Keratinocyte (primary cell): ENCODE results near the gene TOP2A. TPM values are rescaled to one million over a fixed set of nuclear protein-coding genes. Genes with fewer than 3 reads are reported as not detected.

Source experiments
- DNase-seq: peaks from one replicate; pipeline ENCODE4 v3.0.0-alpha.2; 2011; ENCODE audit warnings: low read depth, missing footprints, low spot score
- FAIRE-seq: peaks from 2 replicates; lab custom pipeline; 2011; peaks lifted over from hg19 to GRCh38; lab: Jason Lieb, UNC
- H2AFZ ChIP-seq: 2 replicates; pipeline ENCODE4 v1.6.0; 2012; ENCODE audit warnings: low read length, control low read depth, inconsistent platforms; ENCODE audit not compliant: control insufficient read depth
- H3K27ac ChIP-seq: 2 replicates; pipeline ENCODE4 v1.5.1; 2011; ENCODE audit warnings: low read length; ENCODE audit not compliant: control insufficient read depth, insufficient read depth
- H3K27me3 ChIP-seq: 3 replicates; pipeline ENCODE4 v1.6.0; 2011; ENCODE audit warnings: low read length; ENCODE audit not compliant: control insufficient read depth, insufficient read depth; ENCODE audit errors: extremely low read depth
- H3K36me3 ChIP-seq, 2 experiments: 2 replicates in 1 of 2; 3 replicates in 1 of 2; pipeline ENCODE4 v1.5.1; 2011; ENCODE audit warnings: low read length in 2 of 2, mild to moderate bottlenecking in 1 of 2; ENCODE audit not compliant: control insufficient read depth in 2 of 2, insufficient read depth in 2 of 2; ENCODE audit errors: extremely low read depth in 1 of 2
- H3K4me1 ChIP-seq: 3 replicates; pipeline ENCODE4 v1.5.1; 2011; ENCODE audit warnings: low read length; ENCODE audit not compliant: control insufficient read depth, insufficient read depth; ENCODE audit errors: extremely low read depth
- H3K4me2 ChIP-seq: 3 replicates; pipeline ENCODE4 v1.6.0; 2011; ENCODE audit warnings: low read depth, low read length; ENCODE audit not compliant: control insufficient read depth, insufficient read depth; ENCODE audit errors: extremely low read depth
- H3K4me3 ChIP-seq, 3 experiments: fragments of 200-600 bp in 1 of 3; sonication (generic) in 1 of 3; 2 replicates in 2 of 3; 3 replicates in 1 of 3; pipeline ENCODE4 v1.5.1; 2011 to 2016; ENCODE audit warnings: low read length in 3 of 3, mild to moderate bottlenecking in 3 of 3, control low read depth in 2 of 3, inconsistent platforms in 1 of 3, low read depth in 1 of 3, mixed read lengths in 1 of 3, mixed run types in 1 of 3, moderate library complexity in 1 of 3; ENCODE audit not compliant: control insufficient read depth in 2 of 3, insufficient read depth in 2 of 3; ENCODE audit errors: extremely low read depth in 1 of 3
- H3K79me2 ChIP-seq: 2 replicates; pipeline ENCODE4 v1.6.0; 2012; ENCODE audit warnings: low read length; ENCODE audit not compliant: control insufficient read depth, insufficient read depth
- H3K9ac ChIP-seq: 3 replicates; pipeline ENCODE4 v1.6.0; 2011; ENCODE audit warnings: low read length; ENCODE audit not compliant: control insufficient read depth, insufficient read depth; ENCODE audit errors: extremely low read depth
- H3K9me1 ChIP-seq: 3 replicates; pipeline ENCODE4 v1.6.0; 2011; ENCODE audit warnings: low read length; ENCODE audit not compliant: control insufficient read depth, insufficient read depth; ENCODE audit errors: extremely low read depth
- H3K9me3 ChIP-seq: 2 replicates; pipeline ENCODE4 v1.5.1; 2012; ENCODE audit warnings: low read depth, low read length; ENCODE audit not compliant: control insufficient read depth
- H4K20me1 ChIP-seq: 3 replicates; pipeline ENCODE4 v1.6.0; 2011; ENCODE audit warnings: low read length; ENCODE audit not compliant: control insufficient read depth, insufficient read depth; ENCODE audit errors: extremely low read depth
- EZH2 ChIP-seq: IDR thresholded peaks from one replicate; pipeline ENCODE4 v1.6.1; 2012; ENCODE audit warnings: inconsistent platforms, mild to moderate bottlenecking, low read length, moderate library complexity
- dilution Hi-C: fragments of 300-500 bp; cut with MboI; formaldehyde crosslinking; loops from one replicate; pipeline ENCODE4 v1.7.0; 2020; ENCODE audit warnings: low sequenced_read_pairs; ENCODE audit not compliant: extremely low pct_ligation_motif_present
- polyA plus RNA-seq, 5 experiments: library from polyadenylated mRNA; depleted of rRNA in 3 of 5; stranded (reverse) in 3 of 5; stranded (forward) in 1 of 5; unstranded in 1 of 5; fragments of >200 nt; gene quantifications; 1 replicate in 1 of 5; 2 replicates in 3 of 5; 3 replicates in 1 of 5; pipeline versions ENCODE4 v1.2.1 to v1.2.3, GENCODE V29; 2011 to 2012; ENCODE audit warnings: missing spikeins in 2 of 5, low read depth in 1 of 5, low replicate concordance in 1 of 5
- TF ChIP-seq, protein P1 (sequence below), 3 experiments: IDR thresholded peaks in 1 of 3; conservative IDR thresholded peaks in 1 of 3; optimal IDR thresholded peaks in 1 of 3; 2 replicates in 2 of 3; 3 replicates in 1 of 3; pipeline versions ENCODE3 to v1.5.1; 2011; ENCODE audit warnings: low read length in 3 of 3, mild to moderate bottlenecking in 3 of 3, moderate library complexity in 2 of 3, control low read depth in 1 of 3, inconsistent platforms in 1 of 3; ENCODE audit not compliant: insufficient read depth in 2 of 3; ENCODE audit errors: extremely low read depth in 1 of 3

Gene TOP2A
- polyA plus RNA-seq, 1 donor (not counting 4 experiments of a cell fraction or from before 2014, with no cell fraction given): 45.0 TPM

DNA sequence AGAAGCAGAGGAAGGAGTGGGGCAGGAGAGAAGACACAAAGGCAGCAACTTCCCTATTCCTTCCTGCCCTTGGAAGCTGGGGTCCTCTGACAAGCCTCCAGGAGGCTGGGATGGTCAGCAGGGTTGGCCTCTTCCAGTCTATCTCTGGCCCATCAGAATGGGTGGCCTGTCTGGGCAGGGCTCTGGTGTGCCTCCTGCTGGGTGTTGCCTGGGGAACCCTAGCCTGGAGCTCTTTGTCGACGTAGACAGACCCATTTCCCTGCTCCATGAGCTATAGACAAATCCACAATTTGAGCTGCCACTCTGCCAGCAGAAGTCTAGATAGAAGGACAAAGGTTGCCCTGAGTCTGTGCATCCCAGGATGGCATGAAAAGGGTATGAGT lies 36.9 kb upstream of the TOP2A start:
- FAIRE-seq (no peak), DNase-seq (no peak)
- H3K4me2 ChIP-seq: no peak overlapping the region
- no peaks in the 10 kb centered on the region for H3K9me1 ChIP-seq
- H3K36me3 ChIP-seq: no peaks in the 10 kb centered on the region
- H3K9me3 ChIP-seq: no peaks in the 10 kb centered on the region
- H3K9ac ChIP-seq: no peak overlapping the region
- dilution Hi-C loops: no loop called here
- H3K27me3 ChIP-seq: peaks cover 14% of the 10 kb centered on the region
- TF ChIP-seq EZH2: no peak
- TF ChIP-seq, protein P1, sequence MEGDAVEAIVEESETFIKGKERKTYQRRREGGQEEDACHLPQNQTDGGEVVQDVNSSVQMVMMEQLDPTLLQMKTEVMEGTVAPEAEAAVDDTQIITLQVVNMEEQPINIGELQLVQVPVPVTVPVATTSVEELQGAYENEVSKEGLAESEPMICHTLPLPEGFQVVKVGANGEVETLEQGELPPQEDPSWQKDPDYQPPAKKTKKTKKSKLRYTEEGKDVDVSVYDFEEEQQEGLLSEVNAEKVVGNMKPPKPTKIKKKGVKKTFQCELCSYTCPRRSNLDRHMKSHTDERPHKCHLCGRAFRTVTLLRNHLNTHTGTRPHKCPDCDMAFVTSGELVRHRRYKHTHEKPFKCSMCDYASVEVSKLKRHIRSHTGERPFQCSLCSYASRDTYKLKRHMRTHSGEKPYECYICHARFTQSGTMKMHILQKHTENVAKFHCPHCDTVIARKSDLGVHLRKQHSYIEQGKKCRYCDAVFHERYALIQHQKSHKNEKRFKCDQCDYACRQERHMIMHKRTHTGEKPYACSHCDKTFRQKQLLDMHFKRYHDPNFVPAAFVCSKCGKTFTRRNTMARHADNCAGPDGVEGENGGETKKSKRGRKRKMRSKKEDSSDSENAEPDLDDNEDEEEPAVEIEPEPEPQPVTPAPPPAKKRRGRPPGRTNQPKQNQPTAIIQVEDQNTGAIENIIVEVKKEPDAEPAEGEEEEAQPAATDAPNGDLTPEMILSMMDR (optimal IDR thresholded peaks at IDR 0.05 in 1 of 3, IDR thresholded peaks at IDR 0.05 in 1 of 3, conservative IDR thresholded peaks at IDR 0.05 in 1 of 3; ENCODE audit: extremely low read depth in 1 of 3, insufficient read depth in 2 of 3, low read length in 3 of 3): peak in 1 of 3 experiments; percentile 14
- H2AFZ ChIP-seq: no peak overlapping the region
- no peak overlapping the region for H3K4me3 ChIP-seq
- H3K4me1 ChIP-seq: peaks cover 35% of the 10 kb centered on the region
- no peaks in the 10 kb centered on the region for H4K20me1 ChIP-seq
- no peak overlapping the region for H3K27ac ChIP-seq
- H3K79me2 ChIP-seq: no peaks in the 10 kb centered on the region

DNA sequence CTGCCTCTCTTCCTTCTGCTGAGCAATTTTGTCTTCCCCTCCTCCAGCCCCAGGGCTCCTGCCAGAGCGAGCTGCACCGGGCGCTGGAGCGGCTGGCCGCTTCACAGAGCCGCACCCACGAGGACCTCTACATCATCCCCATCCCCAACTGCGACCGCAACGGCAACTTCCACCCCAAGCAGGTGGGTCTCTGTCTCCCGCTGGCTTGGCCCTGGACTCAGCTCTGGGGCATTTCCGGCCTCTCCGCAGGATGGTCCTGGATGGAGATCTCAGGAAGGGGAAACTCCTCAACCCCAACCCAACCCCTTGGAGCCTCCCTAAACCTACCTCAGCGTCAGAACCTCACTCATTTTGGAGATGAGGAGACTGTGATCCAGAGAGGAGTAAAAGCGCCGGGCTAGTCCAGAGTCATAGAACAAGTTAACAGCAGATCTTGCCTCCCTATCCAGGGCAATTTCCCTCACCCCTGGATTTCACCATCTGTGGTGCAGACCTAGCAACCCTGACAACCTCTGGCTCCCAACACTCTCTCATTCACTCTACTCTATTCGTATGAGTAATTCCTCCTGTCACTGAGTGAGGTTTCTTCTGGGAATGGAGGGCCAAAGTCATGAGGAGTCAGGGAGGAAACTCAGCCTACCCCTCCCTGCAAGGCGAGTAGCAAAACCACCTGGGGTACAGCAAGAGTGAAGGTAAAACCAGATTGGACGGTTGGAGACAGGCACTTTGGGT lies 36.4 kb upstream of the TOP2A start:
- H3K36me3 ChIP-seq: no peaks in the 10 kb centered on the region
- no peak overlapping the region for H3K27ac ChIP-seq
- no peak overlapping the region for H3K4me3 ChIP-seq
- H3K9me3 ChIP-seq: no peaks in the 10 kb centered on the region
- no peak for DNase-seq
- no peaks in the 10 kb centered on the region for H3K9me1 ChIP-seq
- no peak overlapping the region for H3K4me2 ChIP-seq
- FAIRE-seq: no peak
- no peak overlapping the region for H3K9ac ChIP-seq
- H3K4me1 ChIP-seq: peaks cover 32% of the 10 kb centered on the region
- no peaks in the 10 kb centered on the region for H3K79me2 ChIP-seq
- H3K27me3 ChIP-seq: peaks cover 14% of the 10 kb centered on the region
- no peak overlapping the region for H2AFZ ChIP-seq
- no peak for TF ChIP-seq EZH2
- dilution Hi-C loops: no loop called here
- H4K20me1 ChIP-seq: no peaks in the 10 kb centered on the region
